ENCODE measurements around the gene ACADVL.

DNA sequence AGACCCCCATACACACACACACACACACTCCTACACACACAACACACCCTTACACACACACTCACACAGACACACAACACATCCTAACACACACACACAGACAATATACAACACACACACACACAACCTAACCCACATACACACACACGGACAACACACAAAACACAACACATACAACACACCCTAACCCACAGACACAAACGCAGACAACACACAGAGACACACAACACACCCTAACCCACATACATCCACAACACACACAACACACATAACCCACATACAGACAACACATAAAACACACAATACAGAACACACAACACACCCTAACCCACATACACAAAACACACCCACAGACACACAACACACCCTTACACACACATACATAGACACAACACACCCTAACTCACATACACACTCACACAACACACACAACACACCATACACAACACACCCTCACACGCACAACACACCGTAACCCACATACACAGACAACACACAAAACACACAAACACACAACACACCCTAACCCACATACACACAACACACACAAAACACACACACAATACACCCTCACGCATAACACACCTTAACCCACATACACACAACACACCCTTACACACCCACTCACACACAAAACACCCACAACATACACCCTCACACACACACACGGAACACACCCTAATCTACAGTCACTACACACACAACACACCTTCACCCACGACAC lies 45.0 kb upstream of the ACADVL start:
- TF ChIP-seq, protein P1, sequence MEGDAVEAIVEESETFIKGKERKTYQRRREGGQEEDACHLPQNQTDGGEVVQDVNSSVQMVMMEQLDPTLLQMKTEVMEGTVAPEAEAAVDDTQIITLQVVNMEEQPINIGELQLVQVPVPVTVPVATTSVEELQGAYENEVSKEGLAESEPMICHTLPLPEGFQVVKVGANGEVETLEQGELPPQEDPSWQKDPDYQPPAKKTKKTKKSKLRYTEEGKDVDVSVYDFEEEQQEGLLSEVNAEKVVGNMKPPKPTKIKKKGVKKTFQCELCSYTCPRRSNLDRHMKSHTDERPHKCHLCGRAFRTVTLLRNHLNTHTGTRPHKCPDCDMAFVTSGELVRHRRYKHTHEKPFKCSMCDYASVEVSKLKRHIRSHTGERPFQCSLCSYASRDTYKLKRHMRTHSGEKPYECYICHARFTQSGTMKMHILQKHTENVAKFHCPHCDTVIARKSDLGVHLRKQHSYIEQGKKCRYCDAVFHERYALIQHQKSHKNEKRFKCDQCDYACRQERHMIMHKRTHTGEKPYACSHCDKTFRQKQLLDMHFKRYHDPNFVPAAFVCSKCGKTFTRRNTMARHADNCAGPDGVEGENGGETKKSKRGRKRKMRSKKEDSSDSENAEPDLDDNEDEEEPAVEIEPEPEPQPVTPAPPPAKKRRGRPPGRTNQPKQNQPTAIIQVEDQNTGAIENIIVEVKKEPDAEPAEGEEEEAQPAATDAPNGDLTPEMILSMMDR (IDR thresholded peaks at IDR 0.05), result no peak
- TF ChIP-seq POLR2A (IDR thresholded peaks at IDR 0.05), result no peak
- no peak for TF ChIP-seq EP300 (IDR thresholded peaks at IDR 0.05)
